ENCODE data around the gene CA10.

Gene CA10

DNA sequence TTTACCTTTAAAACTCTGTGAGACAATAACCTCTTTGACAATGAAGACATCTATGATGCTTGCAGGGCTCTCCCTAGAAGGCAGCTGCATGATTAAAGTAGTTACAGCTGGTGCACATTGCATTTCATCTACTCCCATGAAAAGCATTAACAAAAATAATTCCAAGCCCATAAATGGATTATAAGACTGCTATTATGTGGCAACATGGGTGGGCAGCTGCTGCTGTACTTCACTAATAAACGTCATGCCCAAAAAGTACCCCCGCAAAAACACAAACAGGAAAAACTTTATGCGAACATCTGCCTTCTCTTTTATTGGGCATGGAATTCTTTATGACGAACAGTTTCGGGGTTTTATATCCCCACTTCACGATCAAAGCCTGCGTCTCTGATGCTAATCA, 224.9 kb downstream of the CA10 start:
- Mint-ChIP-seq H3K4me3 (no peak overlapping the region), H3K27ac (no peak overlapping the region), H3K9me3 (no peaks in the 10 kb centered on the region), H3K4me1 (ENCODE audit: low read depth) (no peaks in the 10 kb centered on the region), H3K27me3 (ENCODE audit: low read depth) (no peaks in the 10 kb centered on the region), H3K36me3 (ENCODE audit: low read depth) (no peaks in the 10 kb centered on the region)
- no peak for DNase-seq (ENCODE audit: low spot score)

DNA sequence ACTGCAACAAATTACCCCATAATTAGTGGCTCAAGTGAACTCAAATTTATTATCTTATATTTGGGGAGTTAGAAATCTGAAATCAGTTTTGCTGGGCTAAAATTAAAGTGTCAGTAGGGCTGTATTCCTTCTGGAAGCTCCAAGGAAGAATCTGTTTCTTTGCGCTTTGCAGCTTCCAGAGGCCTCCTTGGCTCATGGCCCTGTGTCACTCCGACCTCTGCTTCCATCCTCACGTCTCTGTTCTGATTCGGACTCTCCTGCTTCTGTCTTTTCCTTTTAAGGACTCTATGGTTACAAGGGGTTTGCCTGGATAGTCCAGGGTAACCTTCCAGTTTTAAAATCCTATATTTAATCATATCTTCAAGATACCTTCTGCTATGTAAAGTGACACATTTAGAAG, 232.1 kb downstream of the CA10 start:
- Mint-ChIP-seq H3K9me3 (no peaks in the 10 kb centered on the region), H3K4me3 (no peak overlapping the region), H3K4me1 (ENCODE audit: low read depth) (no peaks in the 10 kb centered on the region), H3K36me3 (ENCODE audit: low read depth) (no peaks in the 10 kb centered on the region), H3K27me3 (ENCODE audit: low read depth) (no peaks in the 10 kb centered on the region), H3K27ac (no peak overlapping the region)
- no peak for DNase-seq (ENCODE audit: low spot score)

DNA sequence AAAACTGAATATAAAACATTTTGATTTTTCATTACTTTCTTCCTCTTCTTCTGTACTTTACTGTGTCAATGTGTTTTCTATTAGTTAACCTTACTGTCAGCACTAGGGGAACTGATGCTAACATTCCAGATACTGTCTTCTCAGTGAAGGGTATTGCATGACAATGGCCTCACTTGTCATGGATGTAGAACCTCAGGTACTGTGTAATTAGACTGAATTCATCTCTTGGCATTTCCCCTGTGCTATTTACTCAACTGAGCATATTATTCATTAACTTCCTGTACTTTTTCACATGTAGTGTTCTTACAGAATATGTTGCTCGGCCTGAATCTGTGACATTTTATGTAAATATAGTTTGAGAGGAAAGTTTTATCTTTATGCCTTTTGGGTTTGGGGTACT, 237.0 kb downstream of the CA10 start:
- no peaks in the 10 kb centered on the region for H3K4me1 Mint-ChIP-seq (ENCODE audit: low read depth)
- H3K9me3 Mint-ChIP-seq: no peaks in the 10 kb centered on the region
- H3K27ac Mint-ChIP-seq: no peak overlapping the region
- H3K36me3 Mint-ChIP-seq (ENCODE audit: low read depth): no peaks in the 10 kb centered on the region
- no peaks in the 10 kb centered on the region for H3K27me3 Mint-ChIP-seq (ENCODE audit: low read depth)
- no peak for DNase-seq (ENCODE audit: low spot score)
- no peak overlapping the region for H3K4me3 Mint-ChIP-seq

DNA sequence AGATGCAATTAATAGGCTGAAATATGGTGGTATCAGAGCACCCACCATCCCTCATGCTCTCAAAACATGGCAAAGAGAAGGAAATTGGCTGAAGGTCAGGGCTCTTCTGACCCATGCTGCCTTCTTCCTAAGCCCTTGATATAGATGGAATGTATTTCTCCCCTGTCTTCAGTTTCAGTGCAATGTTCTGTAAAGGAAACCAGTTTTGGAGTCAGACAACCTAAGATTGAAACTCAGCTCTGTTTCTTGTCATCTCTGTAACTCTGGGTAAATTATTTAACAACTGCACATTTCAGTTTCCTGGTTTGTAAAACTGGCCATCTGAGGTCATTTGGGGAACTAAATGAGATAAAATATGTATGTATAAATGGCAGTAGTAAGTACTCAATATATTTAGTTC, 243.9 kb downstream of the CA10 start:
- no peak for DNase-seq (ENCODE audit: low spot score)
- Mint-ChIP-seq H3K4me1 (ENCODE audit: low read depth) (no peaks in the 10 kb centered on the region), H3K4me3 (no peak overlapping the region), H3K36me3 (ENCODE audit: low read depth) (no peaks in the 10 kb centered on the region), H3K27me3 (ENCODE audit: low read depth) (no peaks in the 10 kb centered on the region), H3K9me3 (no peaks in the 10 kb centered on the region), H3K27ac (no peak overlapping the region)

DNA sequence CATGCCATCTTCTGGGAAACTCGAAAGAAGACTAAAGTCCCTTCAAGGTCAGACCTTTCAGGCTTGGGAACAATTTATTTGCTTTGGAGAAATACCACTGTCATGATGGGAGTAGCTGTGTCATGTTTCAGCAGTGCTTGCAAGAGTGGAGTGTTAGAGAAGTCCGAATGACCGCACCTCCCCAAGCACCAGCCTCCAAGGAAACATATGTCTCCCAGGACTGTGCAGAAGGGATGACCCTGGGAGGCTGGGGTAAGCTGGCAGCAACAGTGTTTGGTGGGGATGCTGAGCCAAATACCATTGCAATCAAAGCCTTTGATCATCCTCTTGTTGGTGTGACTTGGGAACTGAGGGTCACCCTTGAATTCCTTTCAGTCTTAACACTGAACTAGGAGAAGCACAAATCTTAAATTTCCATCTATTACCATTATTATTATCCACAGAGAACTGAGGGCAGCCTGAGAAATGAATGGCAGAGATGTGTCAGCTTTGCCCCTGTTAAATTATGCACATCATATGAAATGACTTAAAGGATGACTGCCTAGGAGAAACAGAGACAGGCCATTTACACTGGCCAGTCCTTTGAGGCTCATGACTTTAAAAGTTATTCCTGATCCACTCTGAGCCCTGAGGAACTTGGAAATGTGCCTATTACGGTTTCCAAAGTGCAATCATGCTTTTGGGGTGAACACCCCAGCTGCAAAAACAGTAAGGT, 244.9 kb downstream of the CA10 start:
- Mint-ChIP-seq H3K9me3 (no peaks in the 10 kb centered on the region), H3K36me3 (ENCODE audit: low read depth) (no peaks in the 10 kb centered on the region), H3K4me1 (ENCODE audit: low read depth) (no peaks in the 10 kb centered on the region), H3K27ac (no peak overlapping the region), H3K4me3 (no peak overlapping the region), H3K27me3 (ENCODE audit: low read depth) (no peaks in the 10 kb centered on the region)
- DNase-seq (ENCODE audit: low spot score): no peak

DNA sequence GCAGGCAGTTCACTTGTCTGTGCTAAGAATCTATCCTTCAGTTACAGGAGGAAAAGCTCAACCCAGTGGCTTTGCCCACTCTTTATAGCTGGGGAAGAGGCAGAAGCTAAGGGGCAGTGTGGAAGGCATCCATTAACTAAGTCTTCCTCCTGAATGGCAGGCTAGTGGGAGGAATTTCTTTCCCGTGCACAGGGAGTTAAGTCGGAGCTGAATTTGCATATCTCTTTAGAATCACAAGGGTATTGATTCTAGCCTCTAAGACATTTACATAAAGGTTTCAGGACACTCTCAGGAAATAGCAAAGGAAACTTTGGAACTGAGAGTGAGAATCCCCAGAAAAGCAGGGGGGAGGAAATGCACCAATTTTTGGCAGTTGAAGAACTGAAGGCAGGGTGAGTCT, 245.6 kb downstream of the CA10 start:
- Mint-ChIP-seq H3K9me3 (no peaks in the 10 kb centered on the region), H3K4me3 (no peak overlapping the region), H3K36me3 (ENCODE audit: low read depth) (no peaks in the 10 kb centered on the region), H3K4me1 (ENCODE audit: low read depth) (no peaks in the 10 kb centered on the region), H3K27me3 (ENCODE audit: low read depth) (no peaks in the 10 kb centered on the region), H3K27ac (no peak overlapping the region)
- no peak for DNase-seq (ENCODE audit: low spot score)

DNA sequence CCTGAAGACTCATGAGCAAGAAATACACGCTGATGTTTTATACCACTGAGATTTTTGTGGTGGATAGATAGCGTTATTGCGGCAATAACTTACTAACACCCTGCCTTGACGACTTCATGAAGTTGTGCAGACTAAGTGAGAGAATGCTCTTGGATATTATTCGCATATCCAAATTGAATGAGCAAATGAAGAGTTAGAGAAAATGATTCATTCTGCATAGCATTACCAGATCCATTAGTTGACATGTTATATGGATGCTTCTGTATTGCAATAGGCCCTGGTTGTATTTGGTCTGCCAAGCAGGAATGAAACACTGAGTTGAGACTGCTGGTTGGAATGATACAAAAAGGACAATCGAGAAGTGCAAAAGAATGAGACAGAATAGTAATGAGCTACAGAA, 247.3 kb downstream of the CA10 start:
- H3K4me1 Mint-ChIP-seq (ENCODE audit: low read depth): no peaks in the 10 kb centered on the region
- H3K9me3 Mint-ChIP-seq: no peaks in the 10 kb centered on the region
- no peak overlapping the region for H3K27ac Mint-ChIP-seq
- no peaks in the 10 kb centered on the region for H3K27me3 Mint-ChIP-seq (ENCODE audit: low read depth)
- H3K4me3 Mint-ChIP-seq: no peak overlapping the region
- H3K36me3 Mint-ChIP-seq (ENCODE audit: low read depth): no peaks in the 10 kb centered on the region
- DNase-seq (ENCODE audit: low spot score): no peak

DNA sequence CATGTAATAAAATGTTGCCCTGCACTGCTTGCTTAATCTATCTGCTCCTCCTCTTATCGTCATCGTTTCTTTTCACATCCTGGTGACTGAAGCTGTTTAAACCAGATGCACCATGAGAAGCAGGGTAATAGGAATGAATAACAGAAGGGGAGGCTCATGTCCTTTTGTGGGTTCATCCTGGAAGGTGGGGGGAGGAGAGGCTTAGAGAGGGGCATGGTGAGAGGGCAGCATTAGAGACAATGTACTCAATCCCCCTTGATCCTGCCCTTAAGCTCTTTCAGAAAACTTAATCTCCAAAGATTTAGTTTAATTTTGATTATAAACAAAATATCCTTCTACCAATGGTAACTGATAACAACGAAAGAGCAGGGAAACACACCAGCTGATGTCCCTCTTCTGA, 248.5 kb downstream of the CA10 start:
- H3K36me3 Mint-ChIP-seq (ENCODE audit: low read depth): no peaks in the 10 kb centered on the region
- H3K4me3 Mint-ChIP-seq: no peak overlapping the region
- no peaks in the 10 kb centered on the region for H3K9me3 Mint-ChIP-seq
- H3K27me3 Mint-ChIP-seq (ENCODE audit: low read depth): no peaks in the 10 kb centered on the region
- H3K27ac Mint-ChIP-seq: no peak overlapping the region
- DNase-seq (ENCODE audit: low spot score): no peak
- no peaks in the 10 kb centered on the region for H3K4me1 Mint-ChIP-seq (ENCODE audit: low read depth)

DNA sequence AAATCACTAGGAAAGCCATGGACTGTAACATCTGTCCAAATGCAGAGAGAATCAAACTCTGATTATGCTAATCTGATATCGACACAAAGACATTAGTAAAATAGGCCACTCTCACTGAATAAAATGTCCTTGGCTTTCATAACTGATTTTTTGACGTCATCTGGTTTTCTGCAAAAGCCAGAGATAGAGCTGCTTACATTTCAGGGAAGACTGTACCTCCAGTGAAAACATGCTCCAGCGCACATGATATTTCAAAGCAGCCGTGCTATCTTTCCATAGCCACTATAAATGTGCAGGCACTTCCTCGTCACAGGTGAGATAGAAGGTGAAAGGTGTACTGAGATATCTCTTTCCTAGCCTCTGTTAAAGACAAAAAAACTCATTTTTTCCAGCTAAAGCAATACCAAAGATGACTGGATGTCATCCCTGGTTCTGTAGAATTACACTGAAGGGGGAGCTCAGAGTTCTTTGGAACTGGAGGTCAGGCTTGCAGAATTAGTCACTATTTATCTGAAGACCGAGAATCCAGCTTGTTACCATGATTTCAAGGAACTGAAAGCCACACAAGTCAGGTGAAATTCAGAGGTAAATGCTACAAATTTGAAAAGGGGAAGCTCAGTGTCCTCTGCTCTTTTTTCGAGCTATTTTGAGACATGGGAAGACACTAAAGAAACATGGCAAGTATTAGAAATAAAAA, 249.5 kb downstream of the CA10 start:
- H3K36me3 Mint-ChIP-seq (ENCODE audit: low read depth): no peaks in the 10 kb centered on the region
- H3K9me3 Mint-ChIP-seq: no peaks in the 10 kb centered on the region
- H3K27ac Mint-ChIP-seq: no peak overlapping the region
- H3K27me3 Mint-ChIP-seq (ENCODE audit: low read depth): no peaks in the 10 kb centered on the region
- DNase-seq (ENCODE audit: low spot score): no peak
- no peak overlapping the region for H3K4me3 Mint-ChIP-seq
- no peaks in the 10 kb centered on the region for H3K4me1 Mint-ChIP-seq (ENCODE audit: low read depth)

DNA sequence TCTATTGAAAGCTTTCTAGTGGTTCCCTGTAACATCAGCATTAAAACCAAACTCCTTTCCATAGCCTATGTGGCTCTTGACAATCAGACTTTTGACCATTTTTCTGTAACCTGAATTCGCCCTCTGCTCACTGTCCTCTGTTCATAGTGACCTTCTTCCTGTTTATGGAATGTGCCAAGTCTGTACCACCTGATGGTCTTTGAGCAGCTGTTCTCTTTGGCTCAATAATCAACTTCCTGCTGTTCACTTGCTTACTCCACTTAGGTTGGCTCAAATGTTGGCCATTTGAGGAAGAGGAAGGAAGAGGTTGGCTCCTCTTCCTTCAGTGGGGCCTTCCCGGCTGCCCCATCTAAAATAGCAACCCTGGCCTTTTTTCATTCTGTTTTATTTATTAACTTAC, 251.5 kb downstream of the CA10 start:
- Mint-ChIP-seq H3K27ac (no peak overlapping the region), H3K27me3 (ENCODE audit: low read depth) (no peaks in the 10 kb centered on the region), H3K9me3 (no peaks in the 10 kb centered on the region), H3K4me1 (ENCODE audit: low read depth) (no peaks in the 10 kb centered on the region), H3K4me3 (no peak overlapping the region), H3K36me3 (ENCODE audit: low read depth) (no peaks in the 10 kb centered on the region)
- DNase-seq (ENCODE audit: low spot score): no peak

DNA sequence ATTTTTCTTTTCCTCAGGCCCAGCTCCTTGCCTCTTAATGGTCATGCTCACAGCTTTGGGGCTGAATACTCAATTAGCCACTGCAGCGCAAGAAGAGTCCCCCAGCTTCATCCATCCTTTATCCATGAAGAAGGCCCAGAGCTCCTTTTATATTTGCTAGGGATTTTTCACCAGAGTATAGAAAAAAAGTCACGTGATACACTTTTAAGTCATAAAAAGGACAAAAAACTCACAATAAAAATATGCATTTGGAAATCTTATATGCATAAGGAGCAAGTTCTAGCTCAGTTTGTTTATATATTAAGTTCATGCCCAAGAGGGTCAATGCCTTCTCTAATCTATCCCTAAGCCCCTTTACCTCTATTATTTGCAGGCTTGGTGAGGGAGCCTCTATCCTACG, 254.1 kb downstream of the CA10 start:
- H3K27ac Mint-ChIP-seq: no peak overlapping the region
- no peaks in the 10 kb centered on the region for H3K36me3 Mint-ChIP-seq (ENCODE audit: low read depth)
- no peak for DNase-seq (ENCODE audit: low spot score)
- H3K4me3 Mint-ChIP-seq: no peak overlapping the region
- H3K27me3 Mint-ChIP-seq (ENCODE audit: low read depth): no peaks in the 10 kb centered on the region
- H3K9me3 Mint-ChIP-seq: no peaks in the 10 kb centered on the region
- no peaks in the 10 kb centered on the region for H3K4me1 Mint-ChIP-seq (ENCODE audit: low read depth)

DNA sequence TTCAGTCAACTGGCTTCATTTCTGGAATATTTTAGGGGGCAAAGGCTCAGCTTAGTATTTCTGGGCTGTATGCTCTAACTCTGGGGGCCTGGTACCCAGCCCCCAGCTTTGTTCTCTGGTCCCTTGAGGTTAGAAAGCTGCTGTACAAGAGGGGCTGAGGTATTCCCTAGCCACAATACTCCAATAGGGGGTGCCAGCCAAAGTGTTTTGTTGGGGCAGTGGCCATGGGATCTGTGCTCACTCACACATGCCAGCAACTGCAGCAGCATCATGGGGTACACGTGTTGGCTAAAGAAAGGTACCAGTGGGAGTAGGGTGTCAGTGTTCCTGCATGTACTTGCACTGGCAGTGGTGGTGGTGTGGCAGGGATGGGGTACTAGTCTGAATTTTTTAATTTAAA, 257.3 kb downstream of the CA10 start:
- Mint-ChIP-seq H3K9me3 (no peaks in the 10 kb centered on the region), H3K36me3 (ENCODE audit: low read depth) (no peaks in the 10 kb centered on the region), H3K27me3 (ENCODE audit: low read depth) (no peaks in the 10 kb centered on the region), H3K4me1 (ENCODE audit: low read depth) (no peaks in the 10 kb centered on the region), H3K27ac (no peak overlapping the region), H3K4me3 (no peak overlapping the region)
- DNase-seq (ENCODE audit: low spot score): no peak

DNA sequence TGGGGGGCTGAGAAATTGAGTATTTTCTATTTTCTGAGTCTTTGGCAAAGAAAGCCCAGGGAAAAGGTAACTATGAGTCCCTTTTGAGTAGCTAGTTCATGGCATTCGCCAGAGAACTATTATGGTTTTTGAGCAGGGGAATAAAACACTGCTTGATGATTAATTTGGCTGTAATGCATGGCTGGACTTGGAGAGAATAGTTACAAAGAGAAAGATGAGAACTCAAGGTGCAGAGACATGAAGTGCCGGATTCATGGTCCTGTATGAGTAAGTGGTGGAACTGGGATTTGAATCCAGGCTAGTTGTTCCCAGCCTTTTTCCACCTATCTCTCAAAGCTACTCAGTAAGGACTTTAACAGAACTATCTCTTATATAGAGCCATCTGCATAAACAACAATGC, 266.6 kb downstream of the CA10 start:
- Mint-ChIP-seq H3K9me3 (no peaks in the 10 kb centered on the region), H3K27ac (no peak overlapping the region), H3K4me3 (no peak overlapping the region), H3K27me3 (ENCODE audit: low read depth) (no peaks in the 10 kb centered on the region), H3K4me1 (ENCODE audit: low read depth) (no peaks in the 10 kb centered on the region), H3K36me3 (ENCODE audit: low read depth) (no peaks in the 10 kb centered on the region)
- no peak for DNase-seq (ENCODE audit: low spot score)

DNA sequence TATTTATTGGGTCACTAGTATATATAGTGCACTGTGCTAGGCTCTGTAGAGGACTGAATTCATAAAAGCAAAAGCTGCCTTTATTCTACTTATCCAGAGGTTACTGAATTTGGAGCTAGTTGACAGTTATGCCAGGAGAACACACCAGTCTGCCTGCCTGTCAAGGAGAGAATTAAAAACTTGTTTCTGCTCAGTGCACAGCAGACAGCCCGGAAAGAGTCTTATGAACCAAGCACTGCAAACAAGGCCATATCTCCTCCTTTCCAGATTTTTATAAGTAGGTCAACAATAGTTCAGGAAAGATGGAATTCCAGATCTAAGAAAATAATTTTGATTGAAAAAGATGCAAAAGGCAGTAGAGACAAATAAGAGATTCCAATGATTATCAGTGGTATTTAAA, 267.8 kb downstream of the CA10 start:
- no peak overlapping the region for H3K4me3 Mint-ChIP-seq
- no peaks in the 10 kb centered on the region for H3K27me3 Mint-ChIP-seq (ENCODE audit: low read depth)
- no peak overlapping the region for H3K27ac Mint-ChIP-seq
- H3K36me3 Mint-ChIP-seq (ENCODE audit: low read depth): no peaks in the 10 kb centered on the region
- no peak for DNase-seq (ENCODE audit: low spot score)
- H3K9me3 Mint-ChIP-seq: no peaks in the 10 kb centered on the region
- H3K4me1 Mint-ChIP-seq (ENCODE audit: low read depth): no peaks in the 10 kb centered on the region

DNA sequence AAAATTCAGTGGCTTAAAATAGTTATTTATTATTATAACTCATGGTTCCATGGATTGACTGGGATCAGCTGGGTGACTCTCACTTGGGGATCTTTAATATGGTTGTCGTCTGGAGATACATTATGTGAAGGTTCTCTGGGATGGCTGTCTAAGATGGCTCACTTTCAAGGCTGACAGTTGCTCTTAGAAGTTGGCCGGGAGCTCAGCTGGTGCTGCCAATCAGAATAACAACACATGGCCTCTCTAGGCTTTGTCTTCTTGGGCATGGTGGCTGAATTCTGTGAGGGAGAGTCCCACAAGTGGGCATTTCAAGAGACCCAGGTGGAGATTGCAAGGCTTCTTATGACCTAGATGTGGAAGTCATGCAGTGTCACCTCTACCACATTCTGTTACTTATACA, 269.7 kb downstream of the CA10 start:
- Mint-ChIP-seq H3K9me3 (no peaks in the 10 kb centered on the region), H3K4me1 (ENCODE audit: low read depth) (no peaks in the 10 kb centered on the region), H3K36me3 (ENCODE audit: low read depth) (no peaks in the 10 kb centered on the region), H3K27ac (no peak overlapping the region), H3K27me3 (ENCODE audit: low read depth) (no peaks in the 10 kb centered on the region), H3K4me3 (no peak overlapping the region)
- no peak for DNase-seq (ENCODE audit: low spot score)
